Esophagus squamous epithelium (tissue), 4 donors: ENCODE measurements around the gene GATA6.

Source experiments
- CTCF ChIP-seq, 6 experiments: fragments of 450-650 bp in 4 of 6; fragments of 200-600 bp in 2 of 6; sonication (generic) in 2 of 6; IDR thresholded peaks; one replicate each; pipeline ENCODE4 v1.5.1; 2016 to 2019; ENCODE audit warnings: antibody characterized with exemption in 6 of 6, mild to moderate bottlenecking in 4 of 6, moderate library complexity in 4 of 6
- POLR2A ChIP-seq, 4 donors: fragments of 450-650 bp; IDR thresholded peaks; one replicate each; pipeline ENCODE4 v1.6.1; 2017; ENCODE audit warnings: antibody characterized with exemption in 4 of 4, mild to moderate bottlenecking in 4 of 4, moderate library complexity in 3 of 4

- TF ChIP-seq CTCF (IDR thresholded peaks at IDR 0.05) = no peak
- no peak for TF ChIP-seq POLR2A (IDR thresholded peaks at IDR 0.05)
These were observed 1.2 kb downstream of the GATA6 start for GRCh38 chr18:22170421-22171257.
